Measurements from ENCODE around the gene NFIX.
A peak's percentile ranks its signal among the peaks of the same experiment; 100 is the strongest.

NFIX gene

DNA sequence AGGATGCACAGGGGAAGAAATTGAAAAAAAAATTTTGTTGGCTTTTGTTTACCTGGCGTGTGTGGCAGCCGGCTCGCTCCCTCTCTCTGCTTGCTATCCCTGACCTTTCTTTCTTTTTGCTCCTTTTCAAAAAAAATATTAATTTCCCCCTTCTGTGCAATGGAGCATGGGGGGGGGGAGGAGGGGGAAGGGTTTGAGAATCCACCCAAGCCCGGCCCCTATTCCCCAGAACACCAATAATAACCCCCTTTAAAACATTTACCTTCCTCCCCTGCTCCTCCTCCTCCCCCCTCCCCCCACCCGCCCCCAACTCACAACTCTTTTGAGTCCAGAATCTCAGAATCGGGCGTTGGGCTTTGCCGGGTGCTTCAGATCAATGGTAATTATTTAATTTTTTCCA is 28.4 kb downstream of the NFIX start:
- no peak for DNase-seq

- DNase-seq: peak; percentile 59
These were observed 29.1 kb downstream of the NFIX start for GRCh38 chr19:13024126-13024950.

DNA sequence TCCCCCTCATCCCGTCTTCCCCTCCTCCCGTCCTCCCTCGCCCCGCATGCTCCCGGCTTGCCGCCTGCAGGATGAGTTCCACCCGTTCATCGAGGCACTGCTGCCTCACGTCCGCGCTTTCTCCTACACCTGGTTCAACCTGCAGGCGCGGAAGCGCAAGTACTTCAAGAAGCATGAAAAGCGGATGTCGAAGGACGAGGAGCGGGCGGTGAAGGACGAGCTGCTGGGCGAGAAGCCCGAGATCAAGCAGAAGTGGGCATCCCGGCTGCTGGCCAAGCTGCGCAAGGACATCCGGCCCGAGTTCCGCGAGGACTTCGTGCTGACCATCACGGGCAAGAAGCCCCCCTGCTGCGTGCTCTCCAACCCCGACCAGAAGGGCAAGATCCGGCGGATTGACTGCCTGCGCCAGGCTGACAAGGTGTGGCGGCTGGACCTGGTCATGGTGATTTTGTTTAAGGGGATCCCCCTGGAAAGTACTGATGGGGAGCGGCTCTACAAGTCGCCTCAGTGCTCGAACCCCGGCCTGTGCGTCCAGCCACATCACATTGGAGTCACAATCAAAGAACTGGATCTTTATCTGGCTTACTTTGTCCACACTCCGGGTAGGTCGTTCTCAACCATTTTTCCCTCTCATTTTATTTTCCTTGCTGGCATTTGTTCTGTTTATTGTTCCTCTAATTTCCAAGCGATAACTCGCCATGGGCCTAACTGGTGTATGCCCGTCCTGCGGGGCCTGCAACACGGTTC is 29.8 kb downstream of the NFIX start:
- DNase-seq: peak; percentile 61

DNA sequence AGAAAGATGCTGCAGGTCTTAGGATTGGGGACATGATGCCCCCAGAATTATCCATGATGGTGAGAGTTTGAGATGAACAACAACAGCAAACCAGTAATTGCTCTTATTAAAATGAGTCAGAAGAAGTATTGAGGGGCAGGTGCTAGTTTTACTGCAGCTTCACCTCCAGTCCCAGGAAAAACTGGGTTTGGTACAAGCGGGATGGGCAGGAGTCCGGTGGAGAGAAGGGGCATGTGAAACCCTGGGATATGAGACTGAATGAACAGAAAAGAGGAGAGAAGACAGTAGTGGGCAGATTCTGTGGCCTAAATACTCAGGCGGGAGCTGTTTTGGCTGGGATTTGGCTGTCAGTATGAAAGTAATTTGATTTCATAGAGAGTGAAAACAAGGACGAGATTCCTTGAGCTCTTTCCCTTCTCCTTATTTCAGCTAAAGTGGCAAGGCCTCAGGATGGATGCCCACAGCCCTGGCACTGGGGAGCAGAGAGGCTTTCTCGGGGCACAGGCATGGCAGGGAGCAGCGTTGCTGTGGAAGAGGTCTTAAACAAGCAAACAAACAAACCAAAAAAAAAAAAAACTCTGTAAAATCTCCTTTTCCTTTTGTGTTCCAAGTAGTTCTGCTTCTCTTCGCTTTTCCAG is 30.7 kb downstream of the NFIX start:
- peak; percentile 91 for DNase-seq

DNA sequence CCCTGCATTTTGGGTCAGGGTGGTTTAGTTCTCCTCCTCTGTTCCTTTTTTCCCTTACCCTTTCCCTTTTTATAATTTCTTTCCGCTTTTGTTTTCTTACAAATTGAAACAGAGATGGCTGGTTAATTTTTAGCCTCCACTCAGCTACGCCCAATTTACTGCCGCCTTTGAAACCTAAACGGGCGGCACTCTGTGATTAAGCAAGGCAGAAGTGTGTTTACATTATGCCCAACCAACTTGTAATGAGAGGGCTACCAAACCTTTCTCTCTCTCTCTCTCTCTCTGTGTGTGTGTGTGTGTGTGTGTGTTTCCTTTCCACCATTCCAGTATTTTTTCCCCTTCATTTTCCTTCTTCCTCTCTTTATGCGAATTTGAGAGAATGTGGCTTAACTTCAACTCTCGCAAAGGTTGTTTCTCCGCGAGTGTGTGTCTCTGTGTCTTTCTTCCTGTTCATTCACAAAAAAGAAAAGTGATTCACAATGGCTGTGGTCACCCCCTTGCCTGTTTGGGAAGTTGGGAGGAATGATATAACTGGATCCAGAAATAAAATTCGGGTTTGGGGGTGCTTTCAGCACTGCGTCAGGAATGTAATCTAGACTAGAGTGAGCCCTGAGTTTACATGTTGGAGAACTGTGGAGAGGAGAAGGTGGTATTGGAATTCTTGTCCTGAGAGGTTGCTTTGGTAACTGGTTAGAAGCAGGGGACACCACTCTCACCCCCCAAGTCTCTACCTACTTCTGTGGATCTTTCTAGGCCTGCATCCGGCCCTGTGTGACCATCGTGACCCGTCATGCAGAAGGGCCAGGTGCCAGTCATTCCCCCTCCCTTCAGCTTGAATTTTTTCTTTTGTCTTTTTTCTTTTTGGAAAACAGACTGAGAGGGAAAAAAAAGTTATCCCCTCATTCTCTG is 31.4 kb downstream of the NFIX start:
- peak; percentile 96 for DNase-seq

- DNase-seq: no peak
These were observed 32.3 kb downstream of the NFIX start for GRCh38 chr19:13027557-13027956.

DNA sequence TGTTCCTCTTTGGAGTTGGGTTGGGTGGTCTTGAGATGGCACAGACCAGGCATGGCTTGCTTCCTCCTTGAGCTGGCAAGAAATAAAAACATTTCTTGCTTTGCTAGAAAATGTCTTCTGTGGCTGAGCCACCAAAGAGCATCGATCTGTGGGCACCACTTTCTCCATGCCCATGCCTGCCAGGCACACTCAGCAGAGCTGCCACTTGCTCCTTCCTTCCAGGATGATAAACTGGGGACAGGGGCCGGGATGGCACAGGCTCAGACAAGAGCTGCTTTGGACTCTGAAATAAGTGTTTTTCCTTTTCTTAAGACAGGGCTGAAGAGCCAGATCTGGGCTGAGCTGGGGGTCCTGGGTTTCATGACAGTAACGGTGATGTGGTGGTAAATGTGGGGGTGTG is 32.8 kb downstream of the NFIX start:
- DNase-seq: no peak

DNA sequence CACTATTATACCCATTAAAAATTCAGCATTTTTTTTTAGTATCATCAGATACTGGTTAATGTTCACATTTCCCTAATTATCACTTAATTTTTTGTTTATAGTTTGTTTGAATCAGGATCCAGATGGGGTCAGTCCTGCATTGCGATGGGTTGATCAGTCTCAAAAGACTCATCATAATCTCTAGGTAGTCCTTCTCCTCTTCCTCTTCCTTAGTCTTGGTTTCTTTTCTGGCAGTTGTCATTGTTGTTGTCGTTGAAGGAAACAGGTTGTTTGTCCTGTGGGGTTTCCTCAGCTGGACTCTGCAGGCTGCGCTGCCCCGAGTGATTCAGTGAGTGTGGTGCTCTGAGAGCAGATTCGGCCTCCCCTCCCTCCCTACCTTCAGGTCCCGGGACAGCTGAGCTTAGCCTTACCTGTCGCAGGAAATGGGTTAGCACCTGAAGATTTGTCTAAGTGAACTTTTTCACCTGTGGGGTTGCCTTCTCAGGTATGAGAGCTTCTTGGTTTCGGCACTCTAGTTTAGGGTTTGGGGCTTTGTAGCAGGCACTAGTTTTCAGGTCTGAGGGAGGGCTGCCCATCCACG is 34.1 kb downstream of the NFIX start:
- DNase-seq: no peak

- DNase-seq: no peak
These were observed 34.6 kb downstream of the NFIX start for GRCh38 chr19:13029893-13030292.

GRCh38 chr19:13031917-13032623 is 36.8 kb downstream of the NFIX start:
- DNase-seq: peak; percentile 40

- no peak for DNase-seq
These were observed 37.6 kb downstream of the NFIX start for GRCh38 chr19:13032837-13033236.

- no peak for DNase-seq
These were observed 38.0 kb downstream of the NFIX start for GRCh38 chr19:13033244-13033643.

DNA sequence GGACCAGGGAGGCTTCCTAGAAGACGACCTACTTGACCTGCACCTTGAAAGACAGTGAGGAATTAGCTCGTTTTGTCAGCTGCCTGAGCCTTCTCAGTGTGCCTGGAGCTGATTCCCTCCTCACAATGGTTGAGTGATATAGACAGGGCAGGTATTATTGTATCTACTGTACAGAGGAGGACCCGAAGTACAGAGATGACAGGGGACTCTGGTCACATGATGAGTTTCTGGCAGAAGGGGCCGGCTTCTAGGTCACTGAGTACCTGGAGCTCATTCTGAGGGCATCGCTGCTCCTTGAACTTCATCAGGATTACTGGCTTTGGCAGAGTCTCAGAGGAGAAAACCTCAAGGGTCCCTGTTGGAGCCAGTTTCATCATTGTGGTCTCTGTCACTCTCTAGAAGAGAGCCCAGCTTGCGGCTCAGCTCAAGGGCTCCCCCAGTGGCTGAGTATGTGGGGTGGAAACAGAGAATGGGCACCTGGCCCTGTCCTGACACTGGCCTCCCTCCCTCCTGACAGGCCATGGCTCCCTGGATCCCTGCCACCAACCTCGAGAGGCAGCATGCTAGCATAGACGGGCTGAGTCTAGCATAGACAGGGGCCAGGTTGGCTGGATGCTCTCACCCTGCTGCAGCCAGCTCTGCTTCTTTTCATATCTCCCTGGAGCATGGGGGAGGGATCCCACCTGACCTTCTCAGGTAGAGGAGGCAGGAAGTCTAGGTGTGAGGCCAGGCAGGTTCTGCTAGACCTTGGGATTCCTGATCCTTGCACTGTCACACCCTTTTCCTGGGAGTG is 38.7 kb downstream of the NFIX start:
- peak; percentile 92 for DNase-seq

GRCh38 chr19:13034636-13035035 is 39.4 kb downstream of the NFIX start:
- no peak for DNase-seq

DNA sequence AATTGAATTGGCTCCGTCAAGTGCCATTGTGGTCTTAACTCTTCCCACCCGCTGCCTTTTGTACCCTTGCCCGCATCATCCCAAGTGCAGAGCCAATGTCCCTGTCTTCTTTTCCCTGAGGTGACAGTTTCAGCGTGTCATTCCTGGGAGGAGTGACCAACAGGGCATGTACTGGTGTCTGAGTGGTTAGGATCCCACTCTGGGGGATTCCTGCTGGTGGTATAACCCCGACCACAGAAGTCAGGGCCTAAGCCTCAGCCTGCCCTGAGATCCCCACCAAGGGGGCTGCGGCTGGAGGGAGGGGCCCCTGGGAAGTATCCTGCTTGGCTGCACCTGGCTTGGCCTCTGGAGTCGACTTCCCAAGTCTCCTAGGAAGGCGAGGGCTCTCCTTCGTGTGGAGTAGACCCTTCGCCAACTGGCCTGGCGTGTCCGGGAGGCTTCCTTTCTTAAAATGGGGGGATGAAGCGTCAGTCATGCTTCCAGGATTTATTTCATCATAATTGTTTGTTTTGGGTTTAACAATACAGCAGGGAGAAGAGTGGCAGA is 40.6 kb downstream of the NFIX start:
- DNase-seq: no peak

- peak; percentile 92 for DNase-seq
These were observed 41.2 kb downstream of the NFIX start for GRCh38 chr19:13036366-13036976.

DNA sequence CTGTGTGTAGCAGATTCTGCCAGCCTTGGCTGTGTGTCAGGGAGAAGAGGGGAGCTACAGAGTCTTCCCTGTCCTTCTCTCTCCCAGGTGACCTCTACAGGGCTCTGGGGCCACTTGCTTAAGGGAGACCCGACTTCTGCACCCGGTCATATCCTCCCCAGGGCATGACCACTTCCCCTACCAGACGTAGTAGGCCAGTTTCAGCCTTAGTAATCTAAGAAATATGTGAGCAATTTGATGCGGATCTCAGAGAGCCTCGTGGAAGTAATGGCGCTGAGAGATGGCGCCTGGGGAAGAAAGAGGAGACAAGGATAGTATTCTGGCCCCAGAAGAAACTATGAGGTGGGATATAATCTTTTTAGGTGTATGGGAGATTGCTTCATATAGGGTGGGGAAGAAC is 41.9 kb downstream of the NFIX start:
- no peak for DNase-seq

DNA sequence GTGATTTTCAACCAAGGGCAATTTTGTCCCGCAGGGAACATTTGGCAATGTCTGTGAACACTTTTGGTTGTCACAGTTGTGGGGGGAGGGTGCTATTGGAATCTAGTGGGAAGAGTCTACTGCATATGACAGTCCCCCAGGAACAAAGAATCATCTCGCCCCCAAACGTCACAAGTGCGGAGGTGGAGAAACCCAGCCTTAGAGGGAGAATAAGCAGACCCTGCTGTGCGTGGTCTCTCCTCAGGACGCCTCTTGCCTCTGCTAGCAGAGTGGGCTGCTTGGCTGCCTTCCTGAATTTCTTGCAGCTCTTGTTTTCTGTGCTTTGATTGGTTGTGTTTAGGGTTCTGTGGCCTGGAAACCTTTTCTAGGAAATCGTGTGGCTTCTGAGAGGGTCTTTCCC is 42.5 kb downstream of the NFIX start:
- DNase-seq: no peak

GRCh38 chr19:13038306-13039210 is 43.3 kb downstream of the NFIX start:
- no peak for DNase-seq

All from DMS79 (cell line).